ENCODE data around the gene ZCCHC10.
"Not testable (repeated sequence)": the region's sequence is repeated elsewhere in the genome, so short reads cannot be mapped to it uniquely, and the experiment has no call there.

The ZCCHC10 gene

DNA sequence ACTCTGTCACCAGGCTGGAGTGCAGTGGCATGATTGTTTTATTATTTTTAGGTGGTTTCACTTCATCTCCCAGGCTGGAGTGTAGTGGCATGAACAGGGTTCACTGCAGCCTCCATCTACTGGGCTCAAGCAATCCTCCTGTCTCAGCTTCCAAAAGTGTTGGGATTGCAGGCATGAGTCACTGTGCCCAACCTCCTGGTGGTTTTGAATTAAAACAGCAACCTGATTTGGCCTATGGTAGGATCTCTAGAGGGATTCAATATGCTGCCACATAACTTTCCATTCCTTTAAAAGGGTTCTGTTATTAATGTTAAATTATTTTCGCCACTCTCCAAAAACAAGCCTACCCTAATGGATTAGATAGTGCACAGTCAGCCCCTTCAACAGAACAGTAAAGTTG lies 15.6 kb upstream of the ZCCHC10 start:
- DNase-seq (ENCODE audit: low read depth in 2 of 2, low spot score in 1 of 2) = no peak

- DNase-seq (ENCODE audit: low read depth in 2 of 2, low spot score in 1 of 2) = no peak
These were observed 14.9 kb upstream of the ZCCHC10 start for GRCh38 chr5:133041157-133041784.

- DNase-seq (ENCODE audit: low read depth in 2 of 2, low spot score in 1 of 2) = not testable (repeated sequence)
These were observed 10.3 kb upstream of the ZCCHC10 start for GRCh38 chr5:133036677-133037076.

- DNase-seq (ENCODE audit: low read depth in 2 of 2, low spot score in 1 of 2) = no peak
These were observed 8.9 kb upstream of the ZCCHC10 start for GRCh38 chr5:133035224-133035623.

DNA sequence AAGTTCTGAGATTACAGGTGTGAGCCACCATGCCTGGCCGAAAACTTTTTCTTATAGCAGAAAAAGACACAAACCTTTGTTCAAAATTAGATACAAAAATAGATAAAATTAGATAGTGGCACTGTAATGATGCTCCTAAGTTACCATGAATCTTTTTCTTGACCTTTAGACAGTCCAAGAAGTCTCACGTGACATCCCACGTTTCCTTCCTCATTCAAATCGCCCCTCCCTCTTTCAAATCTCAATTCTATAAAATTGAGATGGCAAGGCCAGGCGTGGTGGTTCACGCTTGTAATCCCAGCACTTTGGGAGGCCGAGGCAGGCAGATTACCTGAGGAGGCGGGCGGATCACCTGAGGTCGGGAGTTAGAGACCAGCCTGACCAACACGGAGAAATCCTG lies 7.7 kb upstream of the ZCCHC10 start:
- no peak for DNase-seq (ENCODE audit: low read depth in 2 of 2, low spot score in 1 of 2)

DNA sequence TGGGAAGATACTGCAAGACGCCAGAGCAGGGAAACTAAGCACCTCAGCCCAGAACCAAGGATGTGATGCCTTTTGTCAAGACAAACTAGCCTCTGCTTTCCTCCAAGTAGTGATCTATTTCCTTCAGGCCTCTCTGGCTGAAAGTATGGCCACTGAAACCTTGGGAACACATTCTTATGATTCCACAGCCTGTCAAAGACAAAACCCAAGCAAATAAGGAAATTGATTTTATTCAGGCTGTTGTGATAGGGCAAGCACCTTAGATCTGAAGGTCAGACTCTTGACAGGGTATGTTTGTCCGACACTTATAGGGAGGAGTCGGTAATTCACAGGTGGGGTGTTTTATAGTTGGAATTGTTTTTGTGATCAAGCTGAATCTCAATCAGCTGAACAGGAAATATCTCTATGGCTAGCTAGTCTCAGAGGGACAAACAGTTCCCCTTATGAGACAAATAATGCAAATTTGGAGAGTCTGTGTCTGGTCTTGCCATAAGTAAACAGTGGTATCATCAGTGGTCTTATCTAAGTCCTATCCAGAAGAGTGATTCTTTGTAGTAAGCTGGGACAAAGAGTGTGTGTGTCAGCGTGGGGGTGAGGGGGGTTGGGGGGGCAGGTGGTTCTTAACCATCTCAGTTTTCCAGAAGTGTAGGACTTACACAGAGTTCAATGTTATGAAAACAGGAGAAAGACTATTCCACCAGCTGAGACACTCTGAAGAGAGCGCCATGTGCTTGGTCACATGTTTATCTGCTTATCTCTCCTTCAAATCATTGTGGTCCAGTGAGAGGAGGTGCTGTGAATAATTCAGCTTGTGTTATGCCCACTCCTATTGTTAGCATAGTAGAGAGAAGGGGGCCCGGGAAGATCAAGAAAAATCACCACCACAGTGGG lies 6.7 kb upstream of the ZCCHC10 start:
- DNase-seq (ENCODE audit: low read depth in 2 of 2, low spot score in 1 of 2) = no peak

- no peak for DNase-seq (ENCODE audit: low read depth in 2 of 2, low spot score in 1 of 2)
These were observed 4.1 kb upstream of the ZCCHC10 start for GRCh38 chr5:133030343-133031005.

DNA sequence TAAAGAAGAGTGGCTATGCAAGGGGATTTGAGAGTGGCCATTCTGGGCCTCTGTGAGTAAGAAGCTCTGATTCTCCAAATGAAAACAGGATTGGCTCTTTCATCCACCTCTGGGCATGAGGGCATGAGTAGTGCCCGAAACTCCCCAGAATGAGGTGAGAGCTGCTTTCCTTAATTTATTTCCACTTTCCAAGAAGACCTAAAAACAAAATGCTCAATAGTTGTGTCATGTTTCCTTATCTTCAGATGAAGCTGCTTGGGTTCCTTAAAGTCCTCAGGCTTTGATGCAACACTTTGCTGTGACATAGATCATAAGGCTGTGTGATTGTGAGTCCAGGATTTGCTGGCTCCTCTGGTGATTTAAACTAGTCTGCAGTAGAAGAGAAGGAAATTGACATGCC lies 3.1 kb upstream of the ZCCHC10 start:
- no peak for DNase-seq (ENCODE audit: low read depth in 2 of 2, low spot score in 1 of 2)

- DNase-seq (ENCODE audit: low read depth in 2 of 2, low spot score in 1 of 2) = no peak
These were observed 360 bp upstream of the ZCCHC10 start for GRCh38 chr5:133026664-133027153.

- DNase-seq (ENCODE audit: low read depth in 2 of 2, low spot score in 1 of 2) = not testable (repeated sequence)
These were observed 6.9 kb downstream of the ZCCHC10 start for GRCh38 chr5:133019471-133019870.

DNA sequence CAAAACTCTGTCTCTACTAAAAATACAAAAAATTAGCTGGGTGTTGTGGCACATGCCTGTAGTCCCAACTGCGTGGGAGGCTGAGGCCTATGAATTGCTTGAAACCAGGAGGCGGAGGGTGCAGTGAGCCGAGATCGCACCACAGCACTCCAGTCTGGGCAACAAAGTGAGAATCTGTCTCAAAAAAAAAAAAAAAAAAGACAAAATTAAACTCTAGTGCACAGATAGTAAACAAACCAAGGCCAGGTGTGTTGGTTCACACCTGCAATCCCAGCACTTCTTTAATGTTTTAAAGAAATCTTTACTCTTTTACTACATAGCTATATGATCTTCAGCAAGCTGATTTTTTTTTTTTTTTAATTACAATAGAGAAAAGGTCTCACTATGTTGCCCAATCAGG lies 8.4 kb downstream of the ZCCHC10 start:
- no peak for DNase-seq (ENCODE audit: low read depth in 2 of 2, low spot score in 1 of 2)

DNA sequence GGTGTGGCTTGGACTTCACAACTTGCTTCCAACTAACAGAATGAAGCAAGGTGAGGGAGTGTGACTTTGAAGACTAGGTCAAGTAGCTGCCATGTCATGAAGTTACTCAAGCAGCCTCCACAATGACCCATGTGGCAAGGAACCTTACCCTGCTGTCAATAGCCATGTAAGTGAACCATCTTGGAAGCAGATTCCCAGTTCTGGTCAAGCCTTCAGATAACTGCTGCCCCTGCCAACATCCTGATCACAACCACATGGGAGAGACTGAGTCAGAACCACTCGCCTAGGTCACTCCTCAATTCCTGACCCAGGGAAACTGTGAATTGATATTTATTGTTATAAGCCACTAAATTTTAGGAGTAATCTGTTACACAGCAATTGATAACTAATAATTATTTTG lies 10.9 kb downstream of the ZCCHC10 start:
- no peak for DNase-seq (ENCODE audit: low read depth in 2 of 2, low spot score in 1 of 2)

DNA sequence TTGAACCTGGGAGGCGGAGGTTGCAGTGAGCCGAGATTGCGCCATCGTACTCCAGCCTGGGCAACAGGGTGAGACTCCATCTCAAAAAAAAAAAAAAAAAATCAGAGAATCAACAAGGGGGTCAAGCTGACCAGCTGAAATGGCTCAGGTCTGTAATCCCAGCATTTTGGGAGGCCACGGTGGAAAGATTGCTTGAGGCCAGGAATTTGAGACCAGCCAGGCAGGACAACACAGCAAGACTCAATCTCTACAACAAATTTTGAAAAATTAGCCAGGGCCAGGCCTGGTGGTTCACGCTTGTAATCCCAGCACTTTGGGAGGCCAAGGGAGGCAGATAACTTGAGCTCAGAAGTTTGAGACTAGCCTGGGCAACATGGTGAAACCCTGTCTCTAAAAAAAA lies 17.9 kb downstream of the ZCCHC10 start:
- not testable (repeated sequence) for DNase-seq (ENCODE audit: low read depth in 2 of 2, low spot score in 1 of 2)

DNA sequence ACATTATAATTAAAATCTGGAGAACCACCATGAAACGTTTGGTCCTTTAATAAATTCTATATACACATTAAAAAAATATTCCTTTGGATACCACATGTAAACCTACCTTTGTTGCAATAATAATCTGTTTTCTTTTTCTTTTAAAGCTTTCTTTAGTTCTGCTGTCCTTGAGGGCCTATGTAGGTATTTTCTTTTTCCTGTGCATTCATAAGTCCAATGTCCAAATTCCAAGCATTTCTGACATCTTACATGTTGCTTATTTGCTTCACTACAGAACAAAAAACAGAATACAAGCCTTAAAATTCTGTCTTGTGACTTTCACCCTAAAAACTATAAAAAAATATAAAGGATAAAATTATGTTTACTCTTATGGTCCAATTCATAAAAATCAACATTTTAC lies 19.7 kb downstream of the ZCCHC10 start:
- DNase-seq (ENCODE audit: low read depth in 2 of 2, low spot score in 1 of 2) = no peak

GRCh38 chr5:132999246-132999645 lies 27.1 kb downstream of the ZCCHC10 start:
- DNase-seq (ENCODE audit: low read depth in 2 of 2, low spot score in 1 of 2) = no peak

GRCh38 chr5:132998556-132998955 lies 27.8 kb downstream of the ZCCHC10 start:
- DNase-seq (ENCODE audit: low read depth in 2 of 2, low spot score in 1 of 2) = no peak

- DNase-seq (ENCODE audit: low read depth in 2 of 2, low spot score in 1 of 2) = no peak
These were observed 30.0 kb downstream of the ZCCHC10 start for GRCh38 chr5:132996307-132996706.

GRCh38 chr5:132987531-132988408 lies 38.6 kb downstream of the ZCCHC10 start:
- no peak for DNase-seq (ENCODE audit: low read depth in 2 of 2, low spot score in 1 of 2)

- DNase-seq (ENCODE audit: low read depth in 2 of 2, low spot score in 1 of 2) = not testable (repeated sequence)
These were observed 43.4 kb downstream of the ZCCHC10 start for GRCh38 chr5:132982971-132983370.

DNA sequence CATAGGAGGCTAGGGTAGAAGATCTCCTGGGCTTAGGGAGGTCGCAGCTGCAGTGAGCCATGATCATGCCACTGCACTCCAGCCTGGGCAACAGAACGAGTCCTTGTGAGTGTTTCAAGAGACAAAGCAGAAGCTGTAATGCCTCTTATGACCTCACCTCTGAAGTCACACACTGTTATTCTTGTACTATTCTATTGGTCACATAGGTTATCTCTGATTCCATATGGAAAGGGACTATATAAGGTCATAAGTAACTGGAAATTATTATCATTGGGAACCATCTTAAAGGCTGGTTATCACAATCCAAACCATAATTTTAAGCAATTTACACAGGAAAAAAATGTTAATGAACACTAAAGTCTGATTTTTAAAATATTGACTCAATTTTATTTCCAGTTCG lies 45.1 kb downstream of the ZCCHC10 start:
- DNase-seq (ENCODE audit: low read depth in 2 of 2, low spot score in 1 of 2) = no peak

DNA sequence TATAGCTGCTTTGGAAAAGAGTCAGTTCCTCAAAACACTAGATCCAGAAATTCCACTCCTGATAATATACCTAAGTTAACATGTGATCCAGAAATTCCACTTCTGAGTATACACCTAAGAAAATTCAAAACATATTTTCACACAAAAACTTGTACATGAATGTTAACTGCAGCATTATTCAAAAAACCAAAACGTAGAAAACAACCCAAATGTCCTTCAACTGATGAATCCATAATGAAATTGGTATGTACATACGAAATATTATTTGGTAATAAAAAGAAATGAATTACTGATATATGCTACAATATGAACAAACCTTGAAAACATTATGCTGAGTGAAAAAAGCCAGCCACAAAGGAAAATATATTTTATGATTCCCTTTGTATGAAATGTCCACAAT lies 46.4 kb downstream of the ZCCHC10 start:
- DNase-seq (ENCODE audit: low read depth in 2 of 2, low spot score in 1 of 2) = no peak
